H1 (cell line): Measurements from ENCODE around the gene PHF10. TPM values are rescaled to one million over a fixed set of nuclear protein-coding genes. Genes with fewer than 3 reads are reported as not detected.

ENCODE experiments used
- CTCF ChIA-PET: fragments of 300-600 bp; sonication (Branson Sonifier 250); formaldehyde crosslinking; loops from one replicate; lab custom pipeline; 2021; ENCODE audit not compliant: partially characterized antibody; lab: Charles Lee
- POLR2A ChIA-PET: fragments of 300-600 bp; sonication (Branson Sonifier 250); formaldehyde crosslinking; loops from one replicate; lab custom pipeline; 2021; ENCODE audit warnings: inconsistent platforms; ENCODE audit not compliant: partially characterized antibody; lab: Charles Lee
- DNase-seq, 2 experiments: peaks; one replicate each; pipeline versions ENCODE4 v3.0.0 to v3.0.0-alpha.2; 2010 to 2022; ENCODE audit warnings: low spot score in 2 of 2, low read depth in 1 of 2, mixed read lengths in 1 of 2
- FAIRE-seq: peaks from 2 replicates; lab custom pipeline; 2011; peaks lifted over from hg19 to GRCh38; lab: Jason Lieb, UNC
- H2AFZ ChIP-seq: 2 replicates; pipeline ENCODE4 v1.8.1; 2012; ENCODE audit warnings: low read length, inconsistent platforms
- H2AK5ac ChIP-seq: 2 replicates; pipeline ENCODE4 v1.6.1; 2013; ENCODE audit warnings: low read depth, low read length
- H2BK120ac ChIP-seq: replicated peaks from 2 replicates; pipeline ENCODE3; 2013; ENCODE audit warnings: low read depth, low read length, inconsistent platforms
- H2BK12ac ChIP-seq: 2 replicates; pipeline ENCODE4 v1.6.1; 2013; ENCODE audit warnings: low read depth, low read length
- H2BK15ac ChIP-seq: 2 replicates; pipeline ENCODE4 v1.6.1; 2013; ENCODE audit warnings: low read length
- H2BK20ac ChIP-seq: 2 replicates; pipeline ENCODE4 v1.6.1; 2013; ENCODE audit warnings: low read length
- H2BK5ac ChIP-seq: 2 replicates; pipeline ENCODE4 v1.6.1; 2013; ENCODE audit warnings: low read depth, low read length
- H3K14ac ChIP-seq: 2 replicates; pipeline ENCODE4 v1.6.1; 2013; ENCODE audit warnings: inconsistent platforms; ENCODE audit not compliant: insufficient read length
- H3K18ac ChIP-seq: 2 replicates; pipeline ENCODE4 v1.6.1; 2013; ENCODE audit warnings: low read length; ENCODE audit errors: extremely low read depth
- H3K23ac ChIP-seq: 2 replicates; pipeline ENCODE4 v1.6.1; 2013; ENCODE audit warnings: inconsistent platforms; ENCODE audit not compliant: insufficient read length
- H3K23me2 ChIP-seq: 2 replicates; pipeline ENCODE4 v1.6.1; 2013; ENCODE audit warnings: low read depth, low read length
- H3K27ac ChIP-seq: 2 replicates; pipeline ENCODE4 v1.6.1; 2011; ENCODE audit warnings: low read depth, low read length, inconsistent platforms
- H3K27me3 ChIP-seq, 4 experiments: replicated peaks in 1 of 4; 1 replicate in 1 of 4; 2 replicates in 3 of 4; pipeline versions ENCODE4 v1.6.1 to v1.8.1; 2011 to 2013; ENCODE audit warnings: low read length in 3 of 4, mild to moderate bottlenecking in 3 of 4, inconsistent platforms in 2 of 4, mixed read lengths in 2 of 4, moderate library complexity in 1 of 4; ENCODE audit not compliant: control insufficient read depth in 3 of 4, insufficient read depth in 3 of 4; ENCODE audit errors: extremely low read depth in 1 of 4
- H3K36me3 ChIP-seq, 4 experiments: 2 replicates each; pipeline versions ENCODE4 v1.6.1 to v1.8.1; 2011 to 2013; ENCODE audit warnings: mild to moderate bottlenecking in 4 of 4, low read length in 3 of 4, moderate library complexity in 2 of 4, control low read depth in 1 of 4, inconsistent platforms in 1 of 4; ENCODE audit not compliant: insufficient read depth in 4 of 4, control insufficient read depth in 2 of 4
- H3K4ac ChIP-seq: replicated peaks from 2 replicates; pipeline ENCODE3; 2013; ENCODE audit warnings: low read length, low read depth, mixed read lengths, inconsistent platforms; ENCODE audit not compliant: insufficient read length
- H3K4me1 ChIP-seq, 4 experiments: replicated peaks in 1 of 4; 1 replicate in 1 of 4; 2 replicates in 3 of 4; pipeline versions ENCODE4 v1.6.1 to v1.8.1; 2011 to 2013; ENCODE audit warnings: low read length in 3 of 4, inconsistent platforms in 2 of 4, mixed read lengths in 1 of 4; ENCODE audit not compliant: insufficient read depth in 4 of 4, control insufficient read depth in 3 of 4
- H3K4me2 ChIP-seq, 2 experiments: 2 replicates each; pipeline versions ENCODE4 v1.6.1 to v1.8.1; 2011 to 2013; ENCODE audit warnings: low read depth in 2 of 2, low read length in 2 of 2, control low read depth in 1 of 2, inconsistent platforms in 1 of 2, mild to moderate bottlenecking in 1 of 2; ENCODE audit not compliant: insufficient read depth in 1 of 2
- H3K4me3 ChIP-seq, 4 experiments: fragments of 200-600, 300-600 bp in 1 of 4; sonication (generic), shearing (Covaris generic), sonication (Bioruptor Twin) in 1 of 4; 2 replicates each; pipeline versions ENCODE4 v1.5.1 to v1.8.1; 2011 to 2016; ENCODE audit warnings: low read length in 4 of 4, low read depth in 3 of 4, control low read depth in 2 of 4, inconsistent platforms in 2 of 4, mild to moderate bottlenecking in 2 of 4, mixed read lengths in 1 of 4, moderate library complexity in 1 of 4; ENCODE audit not compliant: insufficient read depth in 2 of 4; ENCODE audit errors: extremely low read depth in 1 of 4
- H3K56ac ChIP-seq: replicated peaks from 2 replicates; pipeline ENCODE3; 2013; ENCODE audit warnings: low read depth, mild to moderate bottlenecking, mixed read lengths, low read length, inconsistent platforms; ENCODE audit not compliant: insufficient read length
- H3K79me1 ChIP-seq: 2 replicates; pipeline ENCODE4 v1.6.1; 2013; ENCODE audit warnings: low read depth, low read length, control low read depth
- H3K79me2 ChIP-seq, 2 experiments: 2 replicates each; pipeline versions ENCODE4 v1.6.1 to v1.8.1; 2012 to 2013; ENCODE audit warnings: low read length in 2 of 2, mild to moderate bottlenecking in 2 of 2, inconsistent platforms in 1 of 2; ENCODE audit not compliant: insufficient read depth in 2 of 2, control insufficient read depth in 1 of 2
- H3K9ac ChIP-seq, 4 experiments: replicated peaks in 1 of 4; 1 replicate in 1 of 4; 2 replicates in 3 of 4; pipeline versions ENCODE4 v1.6.1 to v1.8.1; 2011 to 2013; ENCODE audit warnings: low read depth in 3 of 4, low read length in 3 of 4, control low read depth in 2 of 4, mild to moderate bottlenecking in 2 of 4, moderate library complexity in 2 of 4, inconsistent platforms in 1 of 4; ENCODE audit errors: extremely low read depth in 1 of 4
- H3K9me3 ChIP-seq, 2 experiments: 2 replicates each; pipeline versions ENCODE4 v1.6.1 to v1.8.1; 2012 to 2013; ENCODE audit warnings: mild to moderate bottlenecking in 2 of 2, moderate library complexity in 2 of 2, control low read depth in 1 of 2, inconsistent platforms in 1 of 2, low read depth in 1 of 2, low read length in 1 of 2, mixed read lengths in 1 of 2; ENCODE audit not compliant: insufficient read depth in 2 of 2
- H4K20me1 ChIP-seq, 2 experiments: replicated peaks in 1 of 2; 2 replicates each; pipeline versions ENCODE3 to v1.8.1; 2011 to 2013; ENCODE audit warnings: inconsistent platforms in 2 of 2, low read length in 2 of 2, mild to moderate bottlenecking in 1 of 2; ENCODE audit not compliant: insufficient read depth in 2 of 2, control insufficient read depth in 1 of 2
- H4K5ac ChIP-seq: 2 replicates; pipeline ENCODE4 v1.6.1; 2013; ENCODE audit warnings: low read length, low read depth, mixed read lengths, inconsistent platforms; ENCODE audit not compliant: insufficient read length
- H4K8ac ChIP-seq: 2 replicates; pipeline ENCODE4 v1.8.0; 2013; ENCODE audit warnings: mild to moderate bottlenecking, moderate library complexity, low read length, inconsistent platforms; ENCODE audit not compliant: insufficient read depth; ENCODE audit errors: extremely low read depth
- H4K91ac ChIP-seq: replicated peaks from 2 replicates; pipeline ENCODE3; 2013; ENCODE audit warnings: low read length, mixed read lengths, inconsistent platforms; ENCODE audit not compliant: insufficient read length
- BACH1 ChIP-seq: IDR thresholded peaks from 2 replicates; pipeline ENCODE4 v1.6.1; 2012; ENCODE audit warnings: low read length, improper control_type of control experiment
- JUND ChIP-seq: IDR thresholded peaks from 2 replicates; pipeline ENCODE4 v1.6.1; 2011; ENCODE audit warnings: mild to moderate bottlenecking, improper control_type of control experiment, low read length
- WGBS, 2 experiments: shearing (Covaris generic) in 1 of 2; methylation state at CpG; one replicate each; pipeline versions ENCODE4 v1.1.6 to v1.1.7; 2013 to 2015; ENCODE audit warnings: low lambda C conversion rate in 2 of 2, mixed read lengths in 2 of 2, inconsistent platforms in 1 of 2, low coverage in 1 of 2, missing lambda C conversion rate in 1 of 2; ENCODE audit not compliant: insufficient replicate concordance in 2 of 2, insufficient coverage in 1 of 2, insufficient read length in 1 of 2; ENCODE audit errors: extremely low coverage in 1 of 2, missing lambda C conversion rate in 1 of 2; 5-methylcytosine and 5-hydroxymethylcytosine counted together
- polyA plus RNA-seq, 7 experiments: library from polyadenylated mRNA; depleted of rRNA in 3 of 7; stranded (reverse) in 5 of 7; unstranded in 2 of 7; fragments of >200 nt in 5 of 7; fragments of 200-250 nt in 2 of 7; gene quantifications; 1 replicate in 5 of 7; 2 replicates in 1 of 7; 4 replicates in 1 of 7; pipeline versions ENCODE4 v1.2.1 to v1.2.3, GENCODE V29; 2011 to 2013; ENCODE audit warnings: missing spikeins in 2 of 7, mixed read lengths in 2 of 7
- total RNA-seq: library from RNA; stranded (reverse); fragmentation: NEBNext Ultra II Directional; extraction: Animal tissue kit (Norgen Biotek cat#: 25700); gene quantifications from 2 replicates; pipeline ENCODE4 v1.2.1, GENCODE V29; 2021

PHF10 gene
- total and polyA plus RNA-seq, 2 of the 8 experiments (the other 6 are each of a cell fraction or from before 2014, with no cell fraction given): 15.6 to 51.1 TPM

- H3K4me1 ChIP-seq: peaks cover 0 to 4% (median 2%) of the 10 kb centered on the region in 4 experiments; a peak in 3 of 7 replicates
- no peak overlapping the region for H2BK120ac ChIP-seq
- CTCF ChIA-PET: no interaction called here
- H4K5ac ChIP-seq: no peak overlapping the region
- no peak overlapping the region for H2AFZ ChIP-seq
- no peak overlapping the region for H4K91ac ChIP-seq
- no peak overlapping the region for H3K27ac ChIP-seq
- H3K14ac ChIP-seq: no peak overlapping the region
- H3K4me2 ChIP-seq: no peak overlapping the region
- H3K4ac ChIP-seq: no peak overlapping the region
- H4K20me1 ChIP-seq: no peaks in the 10 kb centered on the region
- TF ChIP-seq BACH1: no peak
- no peak for TF ChIP-seq JUND
- no peak overlapping the region for H2BK12ac ChIP-seq
- H3K23me2 ChIP-seq: no peaks in the 10 kb centered on the region
- FAIRE-seq (no peak), DNase-seq (no peak)
- no peak overlapping the region for H2AK5ac ChIP-seq
- H2BK5ac ChIP-seq: no peak overlapping the region
- POLR2A ChIA-PET: interaction anchor here (1.6 kb wide), 1 partner anchor 13 kb away, joined by 5 read pairs; the partner anchor contains the start of genes DYNLT2 and ERMARD
- no peak overlapping the region for H2BK20ac ChIP-seq
- no peak overlapping the region for H3K56ac ChIP-seq
- H3K36me3 ChIP-seq: no peaks in the 10 kb centered on the region
- no peak overlapping the region for H3K18ac ChIP-seq
- H3K4me3 ChIP-seq: no peak overlapping the region
- 88% methylated on average over 2 of the region's 2 CpGs; no CpG with 5 or more reads in 1 of the 2 experiments for WGBS, 2 experiments
- no peaks in the 10 kb centered on the region for H3K79me2 ChIP-seq
- H3K27me3 ChIP-seq: no peaks in the 10 kb centered on the region
- no peak overlapping the region for H2BK15ac ChIP-seq
- H3K23ac ChIP-seq: no peak overlapping the region
- H3K9ac ChIP-seq: no peak overlapping the region
- no peaks in the 10 kb centered on the region for H3K9me3 ChIP-seq
- no peaks in the 10 kb centered on the region; the same call in 1 of the 2 replicates for H3K79me1 ChIP-seq
- no peak overlapping the region for H4K8ac ChIP-seq
These were observed 14.8 kb upstream of the PHF10 start for GRCh38 chr6:169738976-169739529.
